HuH-7 (cell line): Measurements from ENCODE around the gene CCNT1.
"Not testable (repeated sequence)": the region's sequence is repeated elsewhere in the genome, so short reads cannot be mapped to it uniquely, and the experiment has no call there.

Experiments
- DNase-seq: peaks from one replicate; pipeline ENCODE4 v3.0.0; 2011; ENCODE audit warnings: low spot score

The CCNT1 gene

DNA sequence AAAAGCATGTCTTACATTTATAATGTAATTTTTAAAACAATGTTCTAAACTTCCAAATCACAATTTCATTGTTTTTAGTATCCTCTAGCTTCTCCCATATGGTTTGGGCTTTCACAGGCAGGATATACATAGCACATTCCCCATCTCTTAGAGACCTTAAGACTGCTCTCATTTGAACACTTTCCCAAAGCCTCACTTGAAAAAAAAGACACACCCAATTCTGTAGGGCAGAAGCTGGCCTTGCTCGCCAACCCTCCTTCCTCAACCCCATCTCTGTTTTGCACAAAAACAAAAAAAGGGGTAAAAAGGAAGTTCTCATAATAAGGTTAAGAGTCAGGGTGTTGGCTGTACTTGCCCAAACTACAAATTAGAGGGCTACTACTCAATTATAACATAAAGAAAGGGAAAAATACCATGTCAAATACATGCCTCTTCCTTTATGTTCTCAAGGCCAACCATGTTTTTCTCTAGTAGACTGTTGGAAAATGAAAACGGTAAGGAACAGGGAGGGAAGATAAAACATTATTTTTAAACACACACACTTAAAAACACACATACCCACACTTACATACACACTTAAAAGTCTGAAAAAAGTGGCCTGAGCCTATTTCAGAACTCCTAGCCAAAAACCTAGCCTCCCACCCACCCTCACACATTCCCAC, 24.6 kb downstream of the CCNT1 start:
- DNase-seq, result no peak

- DNase-seq, result no peak
Measured at GRCh38 chr12:48690990-48691389, 25.5 kb downstream of the CCNT1 start.

GRCh38 chr12:48690436-48690835, 26.1 kb downstream of the CCNT1 start:
- DNase-seq, result no peak

GRCh38 chr12:48688836-48689235, 27.7 kb downstream of the CCNT1 start:
- no peak for DNase-seq

DNA sequence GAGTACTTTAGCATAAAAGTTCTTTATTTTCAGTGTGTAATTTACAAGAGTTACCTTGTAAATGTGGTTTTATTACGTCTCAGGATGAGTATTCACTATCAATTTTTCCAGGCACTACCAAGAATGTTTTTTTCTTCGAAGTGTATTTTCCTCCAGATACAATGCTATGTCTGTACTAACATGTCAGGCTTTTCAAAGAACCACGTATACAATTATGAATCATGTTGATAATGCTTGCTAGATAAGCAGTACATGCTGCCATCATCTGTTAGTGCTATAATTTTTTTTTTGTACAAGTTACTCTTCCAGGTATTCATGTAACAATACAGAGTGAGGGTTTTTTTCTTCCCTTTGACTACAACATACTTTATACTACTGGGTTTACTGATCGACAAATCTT, 28.9 kb downstream of the CCNT1 start:
- DNase-seq, result no peak

- no peak for DNase-seq
Measured at GRCh38 chr12:48686615-48687334, 29.7 kb downstream of the CCNT1 start.

- no peak for DNase-seq
Measured at GRCh38 chr12:48686037-48686595, 30.4 kb downstream of the CCNT1 start.

GRCh38 chr12:48683534-48683933, 33.0 kb downstream of the CCNT1 start:
- DNase-seq, result no peak

DNA sequence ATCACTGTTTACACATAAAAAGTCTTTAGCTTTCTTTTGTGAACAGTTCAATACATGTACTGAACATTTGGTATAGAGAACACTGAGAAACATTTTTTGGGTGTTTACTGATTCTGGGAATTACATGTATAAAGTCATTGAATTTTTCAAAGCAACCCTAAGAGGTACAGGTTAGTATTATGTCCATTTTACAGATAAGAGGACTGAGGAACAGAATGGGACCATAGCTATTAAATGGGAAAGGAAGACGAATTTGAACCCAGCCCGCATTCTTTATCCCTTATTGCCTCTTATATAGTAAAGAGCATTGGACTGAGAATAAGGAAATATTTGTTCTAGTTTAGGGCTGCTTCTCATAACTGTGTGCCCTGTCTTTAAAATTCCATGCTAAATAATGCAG, 33.6 kb downstream of the CCNT1 start:
- no peak for DNase-seq

- DNase-seq, result not testable (repeated sequence)
Measured at GRCh38 chr12:48682533-48682905, 34.0 kb downstream of the CCNT1 start.

- DNase-seq, result peak; percentile 97
Measured at GRCh38 chr12:48681710-48682532, 34.6 kb downstream of the CCNT1 start, which contains the start of gene KANSL2. TSS of gene KANSL2 (minus strand) at chr12:48682238. CDS start at chr12:48681632, 606 bp downstream.

DNA sequence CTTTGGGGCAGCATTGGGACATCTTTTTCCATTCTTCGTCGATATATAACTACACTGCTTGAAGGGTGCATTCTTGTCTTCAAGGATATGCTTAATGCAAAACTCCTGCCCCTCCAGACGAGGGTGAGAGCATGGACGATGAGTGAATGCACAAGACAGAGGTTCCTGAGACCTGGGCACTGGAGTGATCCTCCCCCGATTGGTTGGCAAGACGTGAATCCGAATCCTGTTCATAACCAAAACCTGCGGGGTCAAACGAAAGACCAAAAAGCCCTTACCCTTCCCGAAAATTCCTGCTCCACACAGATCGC, 35.2 kb downstream of the CCNT1 start:
- peak; percentile 28 for DNase-seq

- DNase-seq, result no peak
Measured at GRCh38 chr12:48680861-48681260, 35.6 kb downstream of the CCNT1 start.

DNA sequence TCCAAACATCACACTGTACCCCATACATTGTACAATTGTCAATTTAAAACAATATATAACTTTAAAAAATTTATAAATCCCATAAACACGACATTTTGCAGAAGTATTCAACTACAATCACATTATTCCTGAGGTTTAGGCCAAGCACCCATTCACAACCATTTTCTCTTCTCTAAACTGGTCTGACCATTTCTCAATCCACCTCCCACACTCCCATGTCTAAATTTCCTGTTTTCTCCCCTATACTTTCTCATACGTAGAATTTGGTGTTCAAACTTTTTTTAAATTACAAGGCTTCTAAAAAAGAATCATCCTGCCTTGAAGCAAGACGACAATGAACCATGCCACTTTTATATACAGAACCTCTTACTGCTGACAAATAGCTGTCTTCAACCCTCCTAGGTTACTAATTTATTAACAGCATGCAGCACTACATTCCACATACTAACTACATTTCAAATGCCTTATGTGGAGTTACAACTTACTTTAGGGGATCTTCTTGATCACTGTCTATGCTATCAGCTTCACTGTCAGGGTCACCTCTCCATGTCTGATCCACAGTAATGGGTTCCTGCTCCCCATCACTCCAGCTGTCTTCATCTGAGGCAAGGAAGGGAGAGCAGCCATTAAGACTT, 37.8 kb downstream of the CCNT1 start:
- no peak for DNase-seq

- no peak for DNase-seq
Measured at GRCh38 chr12:48671231-48671856, 45.2 kb downstream of the CCNT1 start.

DNA sequence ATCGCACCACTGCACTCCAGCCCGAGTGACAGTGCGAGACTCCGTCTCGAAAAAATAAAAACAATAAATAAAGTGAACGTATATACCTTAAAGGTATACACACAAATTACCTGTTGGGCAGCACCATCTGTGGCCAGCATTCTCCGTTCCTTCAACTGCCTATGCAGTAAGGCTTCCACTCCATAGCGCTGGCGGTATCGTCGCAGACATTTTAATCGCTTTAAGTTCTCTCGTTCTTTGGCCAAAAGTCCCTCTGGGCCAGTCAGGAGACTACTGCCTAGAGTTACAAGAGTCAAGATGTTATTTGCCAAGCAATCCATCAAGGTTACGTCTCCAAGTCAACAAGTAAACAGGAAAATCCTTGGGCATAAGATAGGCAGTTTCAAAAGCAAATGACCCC, 47.5 kb downstream of the CCNT1 start:
- no peak for DNase-seq

DNA sequence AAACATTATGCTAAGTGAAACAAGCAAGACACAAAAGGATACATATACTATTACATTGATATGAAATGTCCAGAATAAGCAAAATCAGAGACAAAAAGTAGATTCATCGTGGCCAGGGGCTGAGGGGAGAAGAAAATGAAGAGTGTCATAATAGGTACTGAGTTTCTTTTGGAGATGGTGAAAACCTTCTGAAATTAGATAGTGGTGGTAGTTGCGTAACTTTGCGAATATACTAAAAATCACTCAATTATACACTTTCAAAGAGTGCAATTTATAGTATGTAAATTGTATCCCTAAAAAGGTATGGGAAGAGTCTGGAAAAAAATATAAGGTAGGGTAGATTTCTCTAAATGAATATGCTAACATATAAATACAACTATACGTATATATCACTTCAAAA, 56.6 kb downstream of the CCNT1 start:
- DNase-seq, result no peak

GRCh38 chr12:48651681-48652080, 64.8 kb downstream of the CCNT1 start:
- no peak for DNase-seq

DNA sequence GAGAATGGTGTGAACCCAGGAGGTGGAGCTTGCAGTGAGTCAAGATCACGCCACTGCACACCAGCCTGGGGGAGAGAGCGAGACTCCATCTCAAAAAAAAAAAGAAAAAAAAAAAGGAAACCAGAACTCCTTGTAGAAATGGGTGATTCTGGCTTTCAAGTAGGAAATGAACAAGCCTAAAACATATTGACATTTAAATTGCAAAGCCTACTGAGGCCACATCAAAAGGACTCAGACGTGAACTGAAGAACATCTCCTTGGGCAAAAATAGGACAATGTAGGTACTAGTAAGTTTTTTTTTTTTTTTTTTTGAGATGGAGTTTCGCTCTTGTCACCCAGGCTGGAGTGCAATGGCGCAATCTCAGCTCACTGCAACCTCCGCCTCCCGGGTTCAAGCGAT, 71.2 kb downstream of the CCNT1 start:
- not testable (repeated sequence) for DNase-seq

- DNase-seq, result no peak
Measured at GRCh38 chr12:48643011-48643410, 73.5 kb downstream of the CCNT1 start.

DNA sequence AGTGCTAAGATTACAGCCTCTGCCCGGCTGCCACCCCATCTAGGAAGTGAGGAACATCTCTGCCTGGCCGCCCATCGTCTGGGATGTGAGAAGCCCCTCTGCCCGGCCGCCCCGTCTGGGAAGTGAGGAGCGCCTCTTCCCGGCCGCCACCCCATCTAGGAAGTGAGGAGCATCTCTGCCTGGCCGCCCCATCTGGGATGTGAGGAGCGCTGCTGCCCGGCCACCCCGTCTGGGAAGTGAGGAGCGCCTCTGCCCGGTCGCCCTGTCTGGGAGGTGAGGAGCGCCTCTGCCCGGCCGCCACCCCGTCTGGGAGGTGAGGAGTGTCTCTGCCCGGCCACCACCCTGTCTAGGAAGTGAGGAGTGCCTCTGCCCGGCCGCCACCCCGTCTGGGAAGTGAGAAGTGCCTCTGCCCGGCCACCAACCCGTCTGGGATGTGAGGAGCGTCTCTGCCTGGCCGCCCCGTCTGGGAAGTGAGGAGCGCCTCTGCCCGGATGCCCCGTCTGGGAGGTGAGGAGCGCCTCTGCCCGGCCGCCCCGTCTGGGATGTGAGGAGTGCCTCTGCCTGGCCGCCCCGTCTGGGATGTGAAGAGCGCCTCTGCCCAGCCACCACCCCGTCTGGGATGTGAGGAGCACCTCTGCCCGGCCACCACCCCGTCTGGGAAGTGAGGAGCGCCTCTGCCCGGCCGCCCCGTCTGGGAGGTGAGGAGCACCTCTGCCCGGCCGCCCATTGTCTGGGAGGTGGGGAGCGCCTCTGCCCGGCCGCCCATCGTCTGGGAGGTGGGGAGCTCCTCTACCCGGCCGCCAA, 74.6 kb downstream of the CCNT1 start:
- not testable (repeated sequence) for DNase-seq
